ENCODE results near the gene ZFP69.

Gene ZFP69

DNA sequence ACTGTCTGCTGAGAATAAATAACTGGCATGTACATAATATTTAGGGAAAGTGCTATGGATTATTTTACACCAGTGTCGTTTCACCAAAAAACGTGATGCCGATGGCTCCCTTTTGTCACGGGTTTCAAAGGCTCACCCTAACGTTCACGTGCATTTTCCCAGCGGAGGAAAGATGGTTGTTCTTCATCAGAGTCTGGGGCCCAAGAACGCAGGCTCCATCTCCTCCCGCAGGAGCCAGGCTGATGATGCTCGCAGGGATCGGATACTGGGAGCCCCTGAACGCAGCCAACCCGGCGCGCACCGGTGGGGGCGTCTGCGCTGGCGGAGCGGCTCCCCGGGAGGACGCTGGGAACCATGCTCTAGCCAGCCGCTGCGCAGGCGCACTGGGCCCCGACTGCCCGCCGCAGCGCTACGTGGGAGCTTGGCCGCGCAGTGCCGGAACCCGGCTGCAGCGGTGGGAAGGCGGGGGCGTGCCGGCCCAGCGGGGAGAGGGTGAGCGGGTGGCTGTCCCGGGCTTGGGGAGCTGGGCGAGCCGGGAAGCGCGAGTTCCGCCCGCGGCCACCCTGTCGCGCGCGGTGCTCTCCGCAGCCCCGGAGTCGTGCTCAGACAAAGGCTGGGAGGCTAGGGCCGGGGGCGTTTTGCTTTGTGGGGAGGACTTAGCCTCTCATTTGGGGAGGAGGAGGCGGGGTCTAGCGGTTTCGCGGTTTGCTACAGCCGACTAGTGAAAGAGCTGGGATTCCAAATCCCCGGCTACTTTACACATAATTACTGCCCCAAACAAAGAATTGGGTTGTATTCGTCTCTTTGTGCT lies 27.2 kb upstream of the ZFP69 start, which contains the start of gene ZFP69B (continued):
- TF ChIP-seq ZNF530 (tag by site-specific recombination; IDR thresholded peaks at IDR 0.05; ENCODE audit: low read depth) (no peak), PRDM2 (tag by site-specific recombination; IDR thresholded peaks at IDR 0.05; ENCODE audit: borderline replicate concordance) (no peak), ZNF629 (tag by site-specific recombination; IDR thresholded peaks at IDR 0.05) (no peak), ZNF626 (tag by site-specific recombination; IDR thresholded peaks at IDR 0.05) (no peak), ZNF426 (tag by site-specific recombination; IDR thresholded peaks at IDR 0.05) (no peak), ZFP3 (tag by site-specific recombination; IDR thresholded peaks at IDR 0.05; ENCODE audit: low read depth) (no peak), ZBTB44 (tag by site-specific recombination; IDR thresholded peaks at IDR 0.05) (no peak), ZNF670 (tag by site-specific recombination; IDR thresholded peaks at IDR 0.05; ENCODE audit: low read depth) (no peak), ZSCAN23 (tag by site-specific recombination; IDR thresholded peaks at IDR 0.05) (no peak), ZNF274 (IDR thresholded peaks at IDR 0.05; ENCODE audit: low read length) (no peak), ZNF274 (tag by site-specific recombination; IDR thresholded peaks at IDR 0.05; ENCODE audit: borderline replicate concordance) (no peak), YY1 (tag by site-specific recombination; IDR thresholded peaks at IDR 0.05) (peak; percentile 51), ZNF658 (tag by site-specific recombination; IDR thresholded peaks at IDR 0.05) (no peak), SCRT2 (tag by site-specific recombination; IDR thresholded peaks at IDR 0.05) (no peak), ZNF433 (tag by site-specific recombination; IDR thresholded peaks at IDR 0.05; ENCODE audit: low read depth) (no peak), IKZF3 (tag by site-specific recombination; IDR thresholded peaks at IDR 0.05) (peak; percentile 70), MYNN (tag by site-specific recombination; IDR thresholded peaks at IDR 0.05; ENCODE audit: borderline replicate concordance) (no peak), SALL2 (tag by site-specific recombination; IDR thresholded peaks at IDR 0.05; ENCODE audit: borderline replicate concordance) (no peak), ZNF324 (tag by site-specific recombination; IDR thresholded peaks at IDR 0.05) (0 out of 2 replicates have a peak, but pooled peaks have one; percentile 19), SCRT1 (tag by site-specific recombination; IDR thresholded peaks at IDR 0.05; ENCODE audit: borderline replicate concordance) (no peak), BCL11A (tag by site-specific recombination; IDR thresholded peaks at IDR 0.05; ENCODE audit: low read depth) (no peak), ZNF768 (tag by site-specific recombination; IDR thresholded peaks at IDR 0.05) (no peak), ZXDB (tag by site-specific recombination; IDR thresholded peaks at IDR 0.05) (peak; percentile 71), ZFP41 (tag by site-specific recombination; IDR thresholded peaks at IDR 0.05; ENCODE audit: borderline replicate concordance) (no peak), WT1 (tag by site-specific recombination; IDR thresholded peaks at IDR 0.05) (peak; percentile 69; the same call in 1 of the 2 replicates), ZNF777 (tag by site-specific recombination; IDR thresholded peaks at IDR 0.05; ENCODE audit: borderline replicate concordance) (no peak), GLI2 (tag by site-specific recombination; IDR thresholded peaks at IDR 0.05; ENCODE audit: borderline replicate concordance, low read depth) (no peak)
- TF ChIP-seq, protein P1, sequence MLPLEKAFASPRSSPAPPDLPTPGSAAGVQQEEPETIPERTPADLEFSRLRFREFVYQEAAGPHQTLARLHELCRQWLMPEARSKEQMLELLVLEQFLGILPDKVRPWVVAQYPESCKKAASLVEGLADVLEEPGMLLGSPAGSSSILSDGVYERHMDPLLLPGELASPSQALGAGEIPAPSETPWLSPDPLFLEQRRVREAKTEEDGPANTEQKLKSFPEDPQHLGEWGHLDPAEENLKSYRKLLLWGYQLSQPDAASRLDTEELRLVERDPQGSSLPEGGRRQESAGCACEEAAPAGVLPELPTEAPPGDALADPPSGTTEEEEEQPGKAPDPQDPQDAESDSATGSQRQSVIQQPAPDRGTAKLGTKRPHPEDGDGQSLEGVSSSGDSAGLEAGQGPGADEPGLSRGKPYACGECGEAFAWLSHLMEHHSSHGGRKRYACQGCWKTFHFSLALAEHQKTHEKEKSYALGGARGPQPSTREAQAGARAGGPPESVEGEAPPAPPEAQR (tag by site-specific recombination; IDR thresholded peaks at IDR 0.05): no peak; the same call in 1 of the 2 replicates
- TF ChIP-seq, protein P2, sequence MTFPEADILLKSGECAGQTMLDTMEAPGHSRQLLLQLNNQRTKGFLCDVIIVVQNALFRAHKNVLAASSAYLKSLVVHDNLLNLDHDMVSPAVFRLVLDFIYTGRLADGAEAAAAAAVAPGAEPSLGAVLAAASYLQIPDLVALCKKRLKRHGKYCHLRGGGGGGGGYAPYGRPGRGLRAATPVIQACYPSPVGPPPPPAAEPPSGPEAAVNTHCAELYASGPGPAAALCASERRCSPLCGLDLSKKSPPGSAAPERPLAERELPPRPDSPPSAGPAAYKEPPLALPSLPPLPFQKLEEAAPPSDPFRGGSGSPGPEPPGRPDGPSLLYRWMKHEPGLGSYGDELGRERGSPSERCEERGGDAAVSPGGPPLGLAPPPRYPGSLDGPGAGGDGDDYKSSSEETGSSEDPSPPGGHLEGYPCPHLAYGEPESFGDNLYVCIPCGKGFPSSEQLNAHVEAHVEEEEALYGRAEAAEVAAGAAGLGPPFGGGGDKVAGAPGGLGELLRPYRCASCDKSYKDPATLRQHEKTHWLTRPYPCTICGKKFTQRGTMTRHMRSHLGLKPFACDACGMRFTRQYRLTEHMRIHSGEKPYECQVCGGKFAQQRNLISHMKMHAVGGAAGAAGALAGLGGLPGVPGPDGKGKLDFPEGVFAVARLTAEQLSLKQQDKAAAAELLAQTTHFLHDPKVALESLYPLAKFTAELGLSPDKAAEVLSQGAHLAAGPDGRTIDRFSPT (tag by site-specific recombination; IDR thresholded peaks at IDR 0.05): peak; percentile 39; the same call in 1 of the 2 replicates
